A549 treated with ZK216348 at 1 μM for 4 hours (cell line): ENCODE results near the gene CXorf66. TPM values are rescaled to one million over a fixed set of nuclear protein-coding genes. Genes with fewer than 3 reads are reported as not detected.

Experiments used
- total RNA-seq: library from RNA; stranded (reverse); fragments of 200-300 nt; extraction: Qiagen RNA extraction; gene quantifications from 5 replicates; pipeline ENCODE4 v1.2.3, GENCODE V29; 2022; ENCODE audit warnings: low read depth

Gene CXorf66, protein sequence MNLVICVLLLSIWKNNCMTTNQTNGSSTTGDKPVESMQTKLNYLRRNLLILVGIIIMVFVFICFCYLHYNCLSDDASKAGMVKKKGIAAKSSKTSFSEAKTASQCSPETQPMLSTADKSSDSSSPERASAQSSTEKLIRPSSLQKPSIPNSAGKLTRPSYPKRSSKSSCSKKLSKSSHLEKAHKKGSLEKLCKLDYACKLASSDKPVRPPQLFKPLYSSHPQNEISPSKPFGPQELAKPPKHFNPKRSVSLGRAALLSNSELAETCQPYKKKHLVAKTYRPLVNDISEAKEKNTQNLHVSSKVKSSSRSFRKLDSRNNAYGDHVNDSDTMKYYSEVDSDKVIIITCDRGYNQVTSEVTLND
- total RNA-seq, result not detected in 5 replicates

GRCh38 chrX:139965421-139965820 is at the start of gene CXorf66:
Gene CXorf66 (minus strand): TSS chrX:139965521. CDS start chrX:139965496, 25 bp downstream.

GRCh38 chrX:139932901-139933796 is 32.2 kb downstream of the CXorf66 start, which contains the start of gene ATP11C:
Gene ATP11C (minus strand): TSS chrX:139933053. CDS start chrX:139932042, 1,011 bp downstream.

Other genes starting within 250 kb of the CXorf66 start
- gene ATP11C, start 32.5 kb downstream of the CXorf66 start, total RNA-seq, result 4.9 to 19.6 TPM (median 11.6 TPM) in 5 replicates